H9 (cell line): ENCODE results near the gene FARS2. TPM values are rescaled to one million over a fixed set of nuclear protein-coding genes. Genes with fewer than 3 reads are reported as not detected.

Experiments used
- DNase-seq: peaks from one replicate; pipeline ENCODE4 v3.0.0-alpha.2; 2017
- H2AFZ ChIP-seq: one replicate; pipeline ENCODE4 v1.6.1; 2013; ENCODE audit warnings: mild to moderate bottlenecking, low read length, control low read depth, moderate library complexity
- H2AK5ac ChIP-seq: 2 replicates; pipeline ENCODE4 v1.6.1; 2013; ENCODE audit warnings: low read length, control low read depth, mixed read lengths; ENCODE audit not compliant: insufficient read length
- H2BK120ac ChIP-seq: one replicate; pipeline ENCODE4 v1.6.1; 2013; ENCODE audit warnings: low read depth, mild to moderate bottlenecking, low read length, control low read depth, inconsistent platforms; ENCODE audit not compliant: poor library complexity, severe bottlenecking
- H2BK12ac ChIP-seq: 2 replicates; pipeline ENCODE4 v1.6.1; 2013; ENCODE audit warnings: low read length, control low read depth, mixed read lengths, low read depth; ENCODE audit not compliant: insufficient read length
- H2BK15ac ChIP-seq: 2 replicates; pipeline ENCODE4 v1.6.1; 2013; ENCODE audit warnings: low read depth, low read length, control low read depth
- H2BK20ac ChIP-seq: one replicate; pipeline ENCODE4 v1.6.1; 2013; ENCODE audit warnings: low read depth, mild to moderate bottlenecking, low read length, control low read depth, inconsistent platforms; ENCODE audit not compliant: poor library complexity, severe bottlenecking
- H2BK5ac ChIP-seq: 2 replicates; pipeline ENCODE4 v1.6.1; 2013; ENCODE audit warnings: low read length, control low read depth, mixed read lengths; ENCODE audit not compliant: insufficient read length
- H3K14ac ChIP-seq: 2 replicates; pipeline ENCODE4 v1.6.1; 2013; ENCODE audit warnings: low read length, control low read depth; ENCODE audit not compliant: insufficient read depth
- H3K18ac ChIP-seq: 2 replicates; pipeline ENCODE4 v1.6.1; 2013; ENCODE audit warnings: low read depth, mild to moderate bottlenecking, mixed read lengths, low read length, control low read depth; ENCODE audit not compliant: insufficient read length
- H3K23ac ChIP-seq: 2 replicates; pipeline ENCODE4 v1.6.1; 2013; ENCODE audit warnings: low read length, control low read depth, mixed read lengths, low read depth; ENCODE audit not compliant: insufficient read length
- H3K23me2 ChIP-seq: 2 replicates; pipeline ENCODE4 v1.6.1; 2013; ENCODE audit warnings: low read depth, mild to moderate bottlenecking, mixed read lengths, low read length, control low read depth; ENCODE audit not compliant: insufficient read length, poor library complexity, severe bottlenecking
- H3K27ac ChIP-seq: 2 replicates; pipeline ENCODE4 v1.5.1; 2013; ENCODE audit warnings: low read length, control low read depth, mixed read lengths, low read depth; ENCODE audit not compliant: insufficient read length
- H3K27me3 ChIP-seq: 2 replicates; pipeline ENCODE4 v1.6.1; 2013; ENCODE audit warnings: low read length, control low read depth, inconsistent platforms; ENCODE audit not compliant: insufficient read depth
- H3K4ac ChIP-seq: 2 replicates; pipeline ENCODE4 v1.6.1; 2013; ENCODE audit warnings: low read depth, mild to moderate bottlenecking, control low read depth, inconsistent platforms, low read length, moderate library complexity
- H3K4me1 ChIP-seq: 2 replicates; pipeline ENCODE4 v1.6.1; 2013; ENCODE audit warnings: low read length, control low read depth, inconsistent platforms; ENCODE audit not compliant: insufficient read depth
- H3K4me2 ChIP-seq: 2 replicates; pipeline ENCODE4 v1.6.1; 2013; ENCODE audit warnings: low read length, control low read depth, mixed read lengths; ENCODE audit not compliant: insufficient read length, insufficient read depth
- H3K56ac ChIP-seq: 2 replicates; pipeline ENCODE4 v1.6.1; 2013; ENCODE audit warnings: low read depth, mild to moderate bottlenecking, mixed read lengths, low read length, control low read depth; ENCODE audit not compliant: insufficient read length
- H3K79me1 ChIP-seq: 2 replicates; pipeline ENCODE4 v1.6.1; 2013; ENCODE audit warnings: low read depth, mild to moderate bottlenecking, moderate library complexity, low read length, control low read depth, inconsistent platforms; ENCODE audit not compliant: insufficient read depth, poor library complexity, severe bottlenecking
- H3K79me2 ChIP-seq: 2 replicates; pipeline ENCODE4 v1.6.1; 2013; ENCODE audit warnings: low read length, control low read depth, inconsistent platforms; ENCODE audit not compliant: insufficient read depth
- H3K9ac ChIP-seq: 2 replicates; pipeline ENCODE4 v1.6.1; 2013; ENCODE audit warnings: low read length, control low read depth, mixed read lengths; ENCODE audit not compliant: insufficient read length; ENCODE audit errors: extremely low read depth
- H3K9me3 ChIP-seq: one replicate; pipeline ENCODE4 v1.6.1; 2013; ENCODE audit warnings: low read depth, low read length, inconsistent platforms; ENCODE audit not compliant: control insufficient read depth
- H3T11ph ChIP-seq: one replicate; pipeline ENCODE4 v1.6.1; 2013; ENCODE audit warnings: mild to moderate bottlenecking, low read length, control low read depth, inconsistent platforms
- H4K20me1 ChIP-seq: one replicate; pipeline ENCODE4 v1.6.1; 2013; ENCODE audit not compliant: control insufficient read depth, insufficient read length, insufficient read depth
- H4K5ac ChIP-seq: 2 replicates; pipeline ENCODE4 v1.6.1; 2013; ENCODE audit warnings: low read depth, mild to moderate bottlenecking, mixed read lengths, low read length, control low read depth; ENCODE audit not compliant: insufficient read length
- H4K8ac ChIP-seq: replicated peaks from 2 replicates; pipeline ENCODE4 v1.6.1; 2013; ENCODE audit warnings: low read length, control low read depth, mixed read lengths, low read depth; ENCODE audit not compliant: insufficient read length
- H4K91ac ChIP-seq: 2 replicates; pipeline ENCODE4 v1.6.1; 2013; ENCODE audit warnings: low read depth, mild to moderate bottlenecking, moderate library complexity, mixed read lengths, low read length, control low read depth; ENCODE audit not compliant: insufficient read length
- H3K27ac Mint-ChIP-seq, 3 experiments: 2 replicates in 2 of 3; 3 replicates in 1 of 3; pipeline ENCODE4 v1.8.0; 2020 to 2021; ENCODE audit warnings: mixed read lengths in 3 of 3, mild to moderate bottlenecking in 1 of 3, moderate library complexity in 1 of 3
- H3K27me3 Mint-ChIP-seq: 2 replicates; pipeline ENCODE4 v1.8.0; 2021; ENCODE audit warnings: low read depth, mild to moderate bottlenecking, moderate library complexity, mixed read lengths
- H3K36me3 Mint-ChIP-seq, 3 experiments: 2 replicates in 2 of 3; 3 replicates in 1 of 3; pipeline ENCODE4 v1.8.0; 2020 to 2021; ENCODE audit warnings: low read depth in 3 of 3, mixed read lengths in 3 of 3; ENCODE audit not compliant: insufficient read depth in 1 of 3
- H3K4me1 Mint-ChIP-seq, 2 experiments: 2 replicates each; pipeline ENCODE4 v1.8.0; 2020; ENCODE audit warnings: mixed read lengths in 2 of 2
- H3K4me3 Mint-ChIP-seq, 2 experiments: 2 replicates in 1 of 2; 3 replicates in 1 of 2; pipeline ENCODE4 v1.8.0; 2020 to 2021; ENCODE audit warnings: mild to moderate bottlenecking in 2 of 2, mixed read lengths in 2 of 2, moderate library complexity in 1 of 2
- H3K9me3 Mint-ChIP-seq, 2 experiments: 2 replicates in 1 of 2; 3 replicates in 1 of 2; pipeline ENCODE4 v1.8.0; 2020; ENCODE audit warnings: mild to moderate bottlenecking in 2 of 2, mixed read lengths in 2 of 2, moderate library complexity in 1 of 2
- WGBS: extraction: QIAGEN DNeasy Blood & Tissue Kit; methylation state at CpG from one replicate; pipeline ENCODE4 v1.1.7; 2013; ENCODE audit warnings: missing lambda C conversion rate, low lambda C conversion rate, mixed read lengths; ENCODE audit not compliant: insufficient read length; ENCODE audit errors: extremely low coverage; 5-methylcytosine and 5-hydroxymethylcytosine counted together
- total RNA-seq: library from RNA; stranded (reverse); gene quantifications from 2 replicates; pipeline ENCODE4 v1.2.1, GENCODE V29; 2021
- TF ChIP-seq, protein P1 (sequence below): fragments of 200-600 bp; sonication (generic); conservative IDR thresholded peaks from 3 replicates; pipeline ENCODE4 v1.8.0; 2021; ENCODE audit warnings: antibody characterized with exemption, mild to moderate bottlenecking

FARS2 gene
- total RNA-seq, 1 experiment from 2014 or later = 8.5 TPM

DNA sequence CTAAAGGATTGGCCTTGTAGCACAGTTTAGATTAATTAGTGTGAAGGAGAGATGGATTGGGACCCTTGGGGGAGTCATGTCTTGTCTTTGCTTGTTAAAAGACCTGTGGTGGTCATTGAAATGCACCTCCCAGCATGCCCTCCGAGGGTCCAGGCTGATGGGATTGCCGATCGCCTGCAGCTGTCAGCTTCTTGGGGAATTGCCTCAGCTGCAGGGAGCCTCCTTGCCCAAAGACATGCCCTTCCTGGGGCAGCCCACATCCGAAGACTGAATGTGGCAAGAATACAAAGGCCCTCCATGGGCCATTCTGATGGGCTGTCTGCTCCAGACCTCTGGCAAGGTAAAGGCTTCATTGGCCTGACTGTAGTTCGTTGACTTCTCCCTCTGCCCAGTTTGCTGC, 150.7 kb downstream of the FARS2 start:
- Histone ChIP-seq H4K5ac (no peak overlapping the region), H4K20me1 (no peaks in the 10 kb centered on the region), H3K14ac (no peak overlapping the region), H3K9me3 (no peaks in the 10 kb centered on the region), H2AK5ac (no peak overlapping the region), H3K18ac (no peak overlapping the region), H4K91ac (no peak overlapping the region), H4K8ac (no peak overlapping the region), H3T11ph (no peak overlapping the region), H3K79me1 (no peaks in the 10 kb centered on the region), H3K56ac (no peak overlapping the region), H3K4me2 (no peak overlapping the region), H3K27me3 (no peaks in the 10 kb centered on the region), H2BK120ac (no peak overlapping the region), H3K9ac (no peak overlapping the region), H3K4ac (no peak overlapping the region), H2BK12ac (no peak overlapping the region), H2BK15ac (no peak overlapping the region), H3K4me1 (no peaks in the 10 kb centered on the region), H2BK5ac (no peak overlapping the region), H3K23ac (no peak overlapping the region), H2BK20ac (no peak overlapping the region), H3K79me2 (no peaks in the 10 kb centered on the region), H3K27ac (no peak overlapping the region), H3K23me2 (no peaks in the 10 kb centered on the region), H2AFZ (no peak overlapping the region)
- TF ChIP-seq, protein P1, sequence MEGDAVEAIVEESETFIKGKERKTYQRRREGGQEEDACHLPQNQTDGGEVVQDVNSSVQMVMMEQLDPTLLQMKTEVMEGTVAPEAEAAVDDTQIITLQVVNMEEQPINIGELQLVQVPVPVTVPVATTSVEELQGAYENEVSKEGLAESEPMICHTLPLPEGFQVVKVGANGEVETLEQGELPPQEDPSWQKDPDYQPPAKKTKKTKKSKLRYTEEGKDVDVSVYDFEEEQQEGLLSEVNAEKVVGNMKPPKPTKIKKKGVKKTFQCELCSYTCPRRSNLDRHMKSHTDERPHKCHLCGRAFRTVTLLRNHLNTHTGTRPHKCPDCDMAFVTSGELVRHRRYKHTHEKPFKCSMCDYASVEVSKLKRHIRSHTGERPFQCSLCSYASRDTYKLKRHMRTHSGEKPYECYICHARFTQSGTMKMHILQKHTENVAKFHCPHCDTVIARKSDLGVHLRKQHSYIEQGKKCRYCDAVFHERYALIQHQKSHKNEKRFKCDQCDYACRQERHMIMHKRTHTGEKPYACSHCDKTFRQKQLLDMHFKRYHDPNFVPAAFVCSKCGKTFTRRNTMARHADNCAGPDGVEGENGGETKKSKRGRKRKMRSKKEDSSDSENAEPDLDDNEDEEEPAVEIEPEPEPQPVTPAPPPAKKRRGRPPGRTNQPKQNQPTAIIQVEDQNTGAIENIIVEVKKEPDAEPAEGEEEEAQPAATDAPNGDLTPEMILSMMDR = no peak
- peak; percentile 62 for DNase-seq
- H3K9me3 Mint-ChIP-seq = no peaks in the 10 kb centered on the region
- peaks cover 2% of the 10 kb centered on the region; the same call in 1 of the 2 replicates for H3K27me3 Mint-ChIP-seq
- WGBS = no CpG with 5 or more reads among the region's 5 CpGs
- peaks cover 3 to 9% (median 5%) of the 10 kb centered on the region in 3 experiments; a peak in 5 of 7 replicates for H3K36me3 Mint-ChIP-seq
- H3K4me1 Mint-ChIP-seq = peaks cover 26 to 28% of the 10 kb centered on the region in 2 experiments
- H3K27ac Mint-ChIP-seq = peak overlapping the region in 2 of 3 experiments; percentile 50 to 87; a peak in 3 of 7 replicates
- H3K4me3 Mint-ChIP-seq = peak overlapping the region in 1 of 2 experiments; percentile 35; a peak in 1 of 5 replicates
